ENCODE measurements around the gene CLIC1.

CLIC1 gene

DNA sequence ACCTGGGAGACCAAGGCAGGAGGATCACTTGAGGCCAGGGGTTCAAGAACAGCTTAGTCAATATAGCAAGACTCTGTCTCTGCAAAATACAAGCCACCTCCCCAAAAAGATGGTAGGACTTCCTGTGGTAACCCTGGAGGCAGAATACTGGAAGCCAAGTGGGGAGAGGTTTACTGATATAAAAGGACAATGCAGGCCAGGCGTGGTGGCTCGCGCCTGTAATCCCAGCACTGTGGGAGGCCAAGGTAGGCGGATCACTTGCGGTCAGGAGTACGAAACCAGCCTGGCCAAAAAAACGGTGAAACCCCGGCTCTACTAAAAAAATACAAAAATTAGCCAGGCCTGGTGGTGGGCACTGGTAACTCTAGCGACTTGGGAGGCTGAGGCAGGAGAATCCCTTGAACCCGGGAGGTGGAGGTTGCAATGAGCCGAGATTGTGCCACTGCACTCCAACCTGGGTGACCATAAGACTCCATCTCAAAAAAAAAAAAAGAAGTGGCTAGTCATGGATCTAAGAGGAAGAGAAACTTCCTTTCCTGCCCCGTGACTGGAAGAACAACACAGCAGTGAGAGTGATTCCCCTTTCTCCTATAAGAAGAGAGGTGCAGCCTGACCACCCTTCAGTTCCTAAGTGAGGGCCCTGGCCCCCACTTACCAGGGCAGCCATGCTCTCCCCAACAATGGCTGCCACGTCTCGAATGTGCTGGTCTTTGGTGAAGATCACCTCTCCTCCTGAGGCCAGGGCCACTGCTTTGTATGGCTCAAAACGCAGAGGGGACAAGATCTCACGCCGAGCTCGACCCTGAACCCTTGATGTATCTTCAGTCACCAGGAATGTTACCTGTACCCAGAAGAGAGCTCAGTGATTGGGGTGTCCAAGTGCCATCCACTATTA, 32.3 kb upstream of the CLIC1 start:
- no peak for DNase-seq

DNA sequence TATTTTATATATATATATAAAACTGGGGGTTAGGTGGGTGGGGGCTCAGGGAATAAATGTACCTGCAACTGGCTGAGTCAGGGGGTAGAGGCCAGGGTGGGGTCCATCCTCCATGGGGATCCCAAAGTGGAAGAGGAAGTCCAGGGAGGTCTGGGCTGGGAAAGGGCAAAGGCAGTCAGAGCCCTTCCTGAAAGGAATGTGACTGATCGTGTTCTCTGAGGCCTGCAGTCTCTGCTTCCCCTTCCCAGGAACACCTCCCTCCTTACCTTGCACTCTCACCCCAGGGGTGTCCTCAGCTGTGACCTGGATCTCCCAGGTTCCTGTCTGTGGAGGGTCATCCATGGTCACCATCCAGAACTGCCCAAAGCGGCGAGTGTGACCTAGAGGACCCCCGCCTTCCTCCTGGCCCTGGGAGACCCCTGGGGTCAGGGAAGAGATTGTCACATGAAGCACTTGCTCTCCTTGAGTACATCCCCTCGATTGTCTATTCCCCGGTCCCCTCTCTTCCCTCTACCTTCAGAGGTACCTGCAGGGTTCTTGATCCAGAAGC, 30.8 kb upstream of the CLIC1 start:
- no peak for DNase-seq

- no peak for DNase-seq
Observed at GRCh38 chr6:31765910-31766794, 29.8 kb upstream of the CLIC1 start.

DNA sequence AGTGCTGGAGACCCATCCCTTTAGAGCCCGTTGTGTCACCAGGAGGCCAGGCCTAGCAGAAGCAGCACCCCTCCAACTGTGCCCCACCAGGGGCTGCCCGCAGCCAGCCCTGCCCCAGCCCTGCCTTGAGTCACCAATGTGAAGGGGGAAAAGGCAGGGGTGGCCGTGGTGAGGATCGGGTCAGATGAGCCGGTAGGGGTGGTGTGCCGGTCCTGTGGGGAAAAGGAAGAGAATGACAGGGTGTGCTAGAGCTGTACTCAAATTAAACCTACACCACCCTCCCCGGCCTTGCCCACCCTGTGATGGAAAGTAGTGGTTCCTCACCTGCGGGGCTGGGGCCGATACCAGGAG, 29.2 kb upstream of the CLIC1 start:
- no peak for DNase-seq

- no peak for DNase-seq
Observed at GRCh38 chr6:31764198-31764597, 27.9 kb upstream of the CLIC1 start.

DNA sequence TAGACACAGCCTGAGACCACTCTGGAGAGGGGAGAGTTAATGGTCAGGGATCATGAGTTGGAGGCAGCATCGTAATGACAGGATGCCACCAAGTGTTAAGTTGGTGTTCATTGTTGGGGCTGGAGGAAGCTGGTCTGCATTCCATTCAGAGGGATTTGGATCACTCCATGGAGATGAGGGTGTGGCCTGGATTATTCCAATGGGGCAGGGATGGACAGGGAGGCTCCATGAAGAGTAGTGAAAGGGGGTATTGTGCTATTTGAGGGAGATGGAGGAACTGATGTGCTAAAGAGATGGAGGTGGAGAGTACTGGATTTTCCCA, 27.2 kb upstream of the CLIC1 start:
- DNase-seq = no peak

DNA sequence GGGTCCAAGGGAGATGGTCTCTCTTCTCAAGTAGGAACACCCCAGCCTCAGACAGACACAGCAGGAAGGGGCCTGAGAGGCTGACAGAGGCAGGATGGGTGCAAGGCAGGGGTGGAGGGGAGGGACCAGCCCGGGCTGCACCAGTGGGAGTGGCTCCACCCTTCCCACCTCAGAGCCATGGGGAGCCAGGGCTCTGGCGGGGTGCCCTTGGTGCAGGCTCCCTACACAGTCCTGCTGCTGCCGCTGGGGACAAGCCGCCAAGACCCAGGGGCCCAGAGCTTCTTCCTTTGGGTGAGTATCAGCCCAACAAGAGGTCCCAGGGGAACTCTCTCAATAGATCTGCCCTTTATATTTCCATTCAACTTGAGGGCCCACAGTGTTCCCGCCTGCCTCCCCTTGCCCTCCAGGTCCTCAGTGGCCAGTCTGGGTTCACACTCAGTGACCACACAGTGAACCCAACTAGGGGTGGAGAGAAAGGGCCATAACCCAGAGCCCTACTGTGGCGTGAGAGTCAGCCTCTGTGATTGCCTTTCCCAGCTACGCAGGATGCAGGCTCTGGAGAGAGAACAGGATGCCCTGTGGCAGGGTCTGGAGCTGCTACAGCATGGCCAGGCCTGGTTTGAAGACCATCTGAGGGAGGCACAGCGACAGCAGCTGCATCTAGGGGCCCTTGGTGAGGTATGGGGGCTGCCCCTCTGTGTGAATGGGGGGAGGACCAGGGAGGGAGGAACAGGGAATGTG, 26.7 kb upstream of the CLIC1 start:
- DNase-seq = no peak

- DNase-seq = no peak
Observed at GRCh38 chr6:31762356-31762755, 26.0 kb upstream of the CLIC1 start, which contains the start of gene SAPCD1. TSS of gene SAPCD1 (plus strand) at chr6:31762656. CDS start at chr6:31763055, 399 bp downstream.

DNA sequence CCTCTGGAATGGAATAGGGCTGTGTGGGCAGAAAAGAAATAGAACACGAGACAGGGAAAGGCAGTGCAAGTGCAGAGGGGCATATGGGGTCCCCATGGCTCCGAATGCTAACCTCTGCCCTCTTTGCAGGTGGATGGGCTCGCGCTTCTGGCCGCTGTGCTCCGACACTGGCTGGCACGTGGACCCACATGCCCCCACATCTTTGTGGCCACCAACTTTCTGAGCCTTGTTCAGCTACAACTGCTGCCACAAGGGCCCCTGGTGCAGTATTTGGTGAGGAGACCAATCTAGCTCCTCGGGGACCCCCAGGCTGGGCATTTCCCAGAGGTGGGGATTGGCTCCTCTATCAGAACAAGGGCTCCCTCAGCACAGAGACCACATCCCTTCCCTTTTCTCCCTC, 25.0 kb upstream of the CLIC1 start:
- no peak for DNase-seq

DNA sequence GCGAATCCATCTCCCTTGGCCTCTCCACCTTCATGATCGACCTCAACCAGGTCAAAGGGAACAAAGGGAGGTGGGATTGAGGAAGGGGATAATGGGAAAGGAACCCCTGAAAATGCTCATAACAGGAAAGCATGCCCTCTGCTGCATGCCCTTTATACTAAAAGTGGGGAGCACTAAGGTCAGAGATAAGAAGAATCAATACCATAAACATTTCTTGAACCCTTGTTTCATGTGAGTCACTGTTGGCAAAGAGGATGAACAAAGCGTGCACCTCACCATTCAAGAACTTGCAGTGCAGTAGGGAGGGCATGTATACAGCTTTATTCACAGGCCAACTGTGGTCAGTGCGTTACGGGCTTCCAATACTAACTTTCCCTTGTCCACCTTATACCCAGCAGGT, 24.5 kb upstream of the CLIC1 start:
- DNase-seq = no peak

DNA sequence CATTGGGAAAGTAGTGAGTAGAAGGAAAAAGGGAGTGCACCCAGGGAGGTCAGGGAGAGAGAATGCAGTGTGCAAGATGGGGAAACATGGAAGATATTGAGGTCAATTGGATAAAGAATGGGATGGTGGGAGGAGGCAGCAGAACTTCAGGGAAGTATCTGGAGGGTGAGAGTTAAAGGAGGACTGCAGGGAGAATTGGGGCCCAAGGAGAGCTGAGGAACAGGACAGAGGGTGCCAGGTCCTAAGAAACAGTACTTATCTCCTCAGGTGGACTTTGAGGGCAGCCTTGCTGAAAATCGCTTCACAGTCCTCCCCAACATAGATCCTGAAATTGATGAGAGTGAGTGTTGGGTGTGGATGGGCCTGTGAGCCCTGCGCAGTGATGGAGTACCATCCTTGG, 22.0 kb upstream of the CLIC1 start:
- no peak for DNase-seq

GRCh38 chr6:31752739-31753319, 16.5 kb upstream of the CLIC1 start:
- no peak for DNase-seq

DNA sequence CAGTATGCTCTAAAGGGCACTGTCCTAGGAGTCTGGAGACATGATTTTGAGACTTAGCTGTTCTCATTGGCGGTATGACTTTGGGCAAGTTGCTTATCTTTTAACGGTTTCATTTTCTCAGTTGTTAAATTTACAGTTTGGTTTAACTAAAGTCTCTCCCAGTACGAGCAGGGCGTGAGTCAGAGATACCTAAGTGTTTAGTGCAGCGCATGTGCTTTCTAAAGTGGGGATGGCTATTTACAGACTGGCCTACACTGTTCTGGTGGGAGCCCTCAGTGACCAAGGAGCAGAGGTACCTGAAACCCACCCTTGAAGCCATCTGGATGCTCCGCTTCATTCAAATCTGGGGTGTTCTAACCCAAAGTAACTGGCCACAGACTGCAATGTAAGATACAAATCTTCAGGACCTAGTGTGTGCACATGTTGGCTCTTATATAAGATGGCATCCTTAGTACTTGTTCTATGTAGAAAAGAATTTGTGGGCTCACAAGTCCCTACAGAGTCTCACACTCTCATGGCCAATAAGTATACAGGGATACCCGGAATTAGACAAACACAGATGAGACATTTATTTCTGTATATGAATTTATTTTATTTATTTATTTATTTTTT, 14.2 kb upstream of the CLIC1 start:
- DNase-seq = no peak

- DNase-seq = no peak
Observed at GRCh38 chr6:31749301-31750036, 13.1 kb upstream of the CLIC1 start.

DNA sequence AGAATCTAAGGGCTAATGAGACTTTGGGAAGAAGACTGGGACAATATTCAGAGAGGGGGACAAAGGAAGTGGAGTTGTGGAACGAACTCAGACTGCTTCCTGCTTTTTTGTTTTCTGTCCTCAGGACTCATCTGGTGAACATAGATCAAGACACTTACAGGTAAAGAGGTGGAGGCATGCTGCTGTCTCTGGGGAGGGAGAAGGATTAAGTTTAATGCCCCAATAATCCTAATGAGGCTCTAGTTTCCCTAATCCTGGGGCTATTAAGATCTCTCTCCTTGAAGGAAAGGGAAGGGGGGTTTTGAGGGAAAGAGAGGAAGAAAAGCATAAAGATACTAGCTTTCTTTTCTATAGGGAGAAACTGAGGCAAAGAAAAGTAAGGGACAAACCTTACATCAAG, 8.1 kb upstream of the CLIC1 start:
- DNase-seq = no peak

DNA sequence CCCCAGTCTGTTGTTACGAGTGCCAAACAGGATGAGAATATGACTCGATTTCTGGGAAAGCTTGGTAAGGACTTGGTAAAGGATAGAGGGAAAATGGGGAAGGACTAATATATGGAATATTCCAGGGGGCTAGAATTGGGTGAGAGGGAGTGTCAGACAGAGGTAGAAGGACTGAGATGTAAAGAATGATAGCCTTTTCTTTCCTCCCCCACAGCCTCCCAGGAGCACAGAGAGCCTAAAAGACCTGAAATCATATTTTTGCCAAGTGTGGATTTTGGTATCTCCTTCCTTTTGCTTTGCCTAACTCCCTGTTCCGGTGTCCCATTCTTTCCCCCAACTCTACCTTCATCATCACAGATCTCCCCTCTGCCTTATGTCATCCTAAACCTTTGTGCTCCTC, 6.6 kb upstream of the CLIC1 start:
- no peak for DNase-seq

DNA sequence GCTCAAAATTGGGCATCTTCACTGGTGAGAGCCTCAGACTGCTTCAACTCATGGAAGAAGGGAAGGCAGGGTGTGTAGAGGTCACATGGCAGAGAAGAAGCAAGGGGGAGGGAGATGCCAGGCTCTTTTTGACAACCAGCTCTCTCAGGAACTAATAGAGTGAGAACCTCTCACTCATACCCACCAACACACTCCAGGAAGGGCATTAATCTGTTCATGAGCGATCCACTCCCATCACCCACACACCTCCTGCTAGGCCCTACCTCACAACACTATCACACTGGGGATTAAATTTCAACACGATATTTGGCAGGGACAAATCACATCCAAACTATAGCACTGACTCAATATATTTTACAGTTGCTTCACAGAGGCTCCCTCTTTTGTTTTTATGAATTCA, 5.5 kb upstream of the CLIC1 start:
- DNase-seq = no peak

DNA sequence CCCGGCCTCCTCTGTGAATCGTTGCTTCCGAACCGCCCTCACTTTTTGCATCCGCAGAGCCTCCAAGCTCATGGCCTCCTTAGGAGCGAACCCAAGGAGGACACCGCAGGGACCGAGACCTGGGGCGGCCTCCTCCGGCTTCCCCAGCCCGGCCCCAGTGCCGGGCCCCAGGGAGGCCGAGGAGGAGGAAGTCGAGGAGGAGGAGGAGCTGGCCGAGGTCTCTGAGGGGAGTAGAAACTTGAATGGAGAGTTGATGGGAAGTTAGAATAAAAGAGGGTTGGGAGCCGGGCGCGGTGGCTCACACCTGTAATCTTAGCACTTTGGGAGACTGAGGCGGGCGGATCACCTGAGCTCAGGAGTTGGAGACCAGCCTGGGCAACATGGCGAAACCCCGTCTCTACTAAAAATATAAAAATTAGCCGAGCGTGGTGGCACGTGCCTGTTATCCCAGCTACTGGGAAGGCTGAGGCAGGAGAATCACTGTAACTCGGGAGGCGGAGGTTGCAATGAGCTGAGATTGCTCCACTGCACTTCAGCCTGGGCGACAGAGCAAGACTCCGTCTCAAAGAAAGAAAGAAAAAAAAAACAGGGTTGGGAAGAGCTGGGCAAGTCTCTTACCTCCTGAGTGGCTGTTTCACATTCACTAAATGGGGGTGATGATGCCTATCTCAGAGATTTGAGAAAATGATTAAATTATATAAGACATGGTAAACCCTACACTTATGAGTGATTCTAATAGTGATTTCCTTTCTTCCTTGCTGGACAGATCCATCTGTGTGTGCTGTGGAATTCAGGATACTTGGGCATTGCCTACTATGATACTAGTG, 4.3 kb upstream of the CLIC1 start:
- DNase-seq = no peak

GRCh38 chr6:31739639-31740396, 3.5 kb upstream of the CLIC1 start, which contains the start of gene MSH5:
TSS of gene MSH5 (plus strand) at chr6:31740005. CDS start at chr6:31740467, 462 bp downstream.
- DNase-seq = peak; percentile 100

Measured in right hindlimb (tissue), 1 donor.